ENCODE results near the gene HTR1A. TPM values are rescaled to one million over a fixed set of nuclear protein-coding genes. Genes with fewer than 3 reads are reported as not detected.

HTR1A gene
- total RNA-seq, 2 donors from 2014 or later = not detected

DNA sequence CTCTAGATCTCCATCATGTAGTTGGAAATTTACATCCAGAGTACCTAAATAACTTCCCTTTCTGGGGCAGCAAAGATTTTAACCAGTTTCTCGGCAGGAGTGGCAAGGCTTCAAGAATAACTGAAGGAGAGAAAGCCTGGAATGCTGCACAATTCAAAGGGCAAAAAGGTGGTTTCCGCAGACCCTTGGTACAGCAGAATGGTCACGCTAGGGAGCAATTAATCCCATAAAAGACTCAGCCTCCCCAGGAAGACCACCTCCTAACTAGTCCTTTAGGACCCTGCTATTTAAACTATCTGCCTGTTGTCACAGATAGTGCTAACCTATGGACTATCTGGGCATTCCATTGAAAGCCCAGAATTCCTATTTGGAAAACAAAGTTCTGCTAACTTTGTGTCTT lies 3.6 kb downstream of the HTR1A start:
- peaks cover 17 to 18% of the 10 kb centered on the region in 2 donors for H3K27me3 ChIP-seq
- H3K27ac ChIP-seq = no peak overlapping the region
- H3K4me3 ChIP-seq = no peak overlapping the region
- DNase-seq (ENCODE audit: low spot score) = no peak
- no peaks in the 10 kb centered on the region for H3K4me1 ChIP-seq
- H3K36me3 ChIP-seq = no peaks in the 10 kb centered on the region
- no peaks in the 10 kb centered on the region for H3K9me3 ChIP-seq
- TF ChIP-seq, protein P1, sequence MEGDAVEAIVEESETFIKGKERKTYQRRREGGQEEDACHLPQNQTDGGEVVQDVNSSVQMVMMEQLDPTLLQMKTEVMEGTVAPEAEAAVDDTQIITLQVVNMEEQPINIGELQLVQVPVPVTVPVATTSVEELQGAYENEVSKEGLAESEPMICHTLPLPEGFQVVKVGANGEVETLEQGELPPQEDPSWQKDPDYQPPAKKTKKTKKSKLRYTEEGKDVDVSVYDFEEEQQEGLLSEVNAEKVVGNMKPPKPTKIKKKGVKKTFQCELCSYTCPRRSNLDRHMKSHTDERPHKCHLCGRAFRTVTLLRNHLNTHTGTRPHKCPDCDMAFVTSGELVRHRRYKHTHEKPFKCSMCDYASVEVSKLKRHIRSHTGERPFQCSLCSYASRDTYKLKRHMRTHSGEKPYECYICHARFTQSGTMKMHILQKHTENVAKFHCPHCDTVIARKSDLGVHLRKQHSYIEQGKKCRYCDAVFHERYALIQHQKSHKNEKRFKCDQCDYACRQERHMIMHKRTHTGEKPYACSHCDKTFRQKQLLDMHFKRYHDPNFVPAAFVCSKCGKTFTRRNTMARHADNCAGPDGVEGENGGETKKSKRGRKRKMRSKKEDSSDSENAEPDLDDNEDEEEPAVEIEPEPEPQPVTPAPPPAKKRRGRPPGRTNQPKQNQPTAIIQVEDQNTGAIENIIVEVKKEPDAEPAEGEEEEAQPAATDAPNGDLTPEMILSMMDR (IDR thresholded peaks at IDR 0.05) = no peak

DNA sequence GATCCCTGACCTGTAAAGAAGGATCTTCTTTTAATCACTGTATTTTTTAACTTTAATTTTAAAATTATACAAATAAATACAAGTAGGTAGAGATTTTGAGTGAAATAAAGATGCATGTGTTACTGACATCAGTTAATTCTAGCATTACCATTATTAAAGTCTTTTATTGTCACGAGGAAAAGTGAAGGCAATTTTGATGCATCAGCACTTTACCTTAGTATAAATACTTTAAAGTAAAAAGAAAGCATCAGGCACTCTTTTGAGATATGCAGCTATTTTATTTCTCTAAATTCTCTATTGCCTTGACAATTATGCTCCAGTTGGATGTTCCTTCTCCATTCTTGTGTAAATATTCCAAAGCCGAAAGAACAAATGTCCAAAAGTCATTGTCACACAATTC lies 4.6 kb downstream of the HTR1A start:
- TF ChIP-seq, protein P1 (IDR thresholded peaks at IDR 0.05) = no peak
- Histone ChIP-seq H3K27me3 (peaks cover 17 to 18% of the 10 kb centered on the region in 2 donors), H3K36me3 (no peaks in the 10 kb centered on the region), H3K4me3 (no peak overlapping the region), H3K27ac (no peak overlapping the region), H3K4me1 (no peaks in the 10 kb centered on the region), H3K9me3 (no peaks in the 10 kb centered on the region)
- no peak for DNase-seq (ENCODE audit: low spot score)

DNA sequence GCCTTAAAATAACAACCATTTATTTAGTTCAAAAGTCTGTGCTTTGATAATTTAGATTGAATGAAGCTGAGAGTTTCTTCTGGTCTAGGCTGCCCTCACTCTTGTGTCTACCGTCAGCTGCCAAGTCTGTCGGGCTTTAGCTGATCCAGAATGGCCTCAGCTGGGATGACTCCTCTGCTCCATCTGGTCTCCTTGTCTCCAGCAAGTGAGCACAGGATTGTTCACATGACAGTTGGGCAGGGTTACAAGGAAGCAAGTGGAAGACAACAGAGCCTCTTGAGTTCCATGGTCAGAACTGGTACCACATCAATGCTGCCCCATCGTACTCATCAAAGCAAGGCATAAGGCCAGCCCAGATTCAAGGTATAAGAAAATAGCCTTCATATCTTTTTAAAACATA lies 9.0 kb downstream of the HTR1A start:
- no peak for DNase-seq (ENCODE audit: low spot score)
- no peaks in the 10 kb centered on the region for H3K27me3 ChIP-seq
- H3K27ac ChIP-seq = no peak overlapping the region
- no peaks in the 10 kb centered on the region for H3K36me3 ChIP-seq
- no peaks in the 10 kb centered on the region for H3K4me1 ChIP-seq
- no peaks in the 10 kb centered on the region for H3K9me3 ChIP-seq
- TF ChIP-seq, protein P1 (IDR thresholded peaks at IDR 0.05) = no peak
- no peak overlapping the region for H3K4me3 ChIP-seq

DNA sequence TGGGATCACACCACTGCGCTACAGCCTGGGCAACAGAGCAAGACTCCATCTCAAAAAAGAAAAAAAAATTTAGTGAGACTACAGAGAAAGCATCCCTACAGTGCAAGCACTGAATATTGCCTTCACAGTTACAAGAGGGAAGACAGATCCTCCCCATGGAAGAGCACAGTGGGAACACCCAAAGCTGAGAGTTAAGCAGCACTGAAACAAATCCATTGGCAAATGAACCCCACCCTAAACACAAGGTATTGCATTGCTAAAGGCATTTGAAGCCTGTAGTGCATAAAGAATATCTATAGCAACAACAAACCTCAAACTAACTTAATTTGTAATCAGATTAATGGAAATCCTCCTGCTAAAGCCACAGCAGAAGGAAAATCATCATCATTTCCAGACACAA lies 27.1 kb downstream of the HTR1A start:
- peaks cover 2 to 13% of the 10 kb centered on the region in 2 donors for H3K9me3 ChIP-seq
- no peak overlapping the region for H3K4me3 ChIP-seq
- H3K36me3 ChIP-seq = no peaks in the 10 kb centered on the region
- H3K27ac ChIP-seq = no peak overlapping the region
- DNase-seq (ENCODE audit: low spot score) = no peak
- no peaks in the 10 kb centered on the region for H3K27me3 ChIP-seq
- TF ChIP-seq, protein P1 (IDR thresholded peaks at IDR 0.05) = no peak
- no peaks in the 10 kb centered on the region for H3K4me1 ChIP-seq

DNA sequence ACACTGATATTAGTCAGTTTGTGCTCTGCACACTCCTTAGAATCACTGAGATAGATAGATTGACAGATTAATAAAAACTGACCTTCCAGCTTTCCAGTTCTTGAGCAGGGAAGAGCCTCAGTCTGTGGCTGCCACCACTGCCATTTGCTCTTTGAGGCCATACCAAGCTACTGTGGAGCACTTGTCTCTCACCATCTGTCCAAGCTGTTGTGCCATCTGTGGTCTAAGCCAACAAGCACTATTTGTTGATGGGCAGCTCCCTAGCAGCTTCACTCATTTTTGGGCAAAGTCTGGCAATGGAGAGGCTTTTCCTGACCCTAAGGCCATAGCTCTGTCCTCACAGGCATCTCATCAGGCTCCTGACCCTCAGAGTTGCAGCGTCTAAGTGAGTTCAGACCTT lies 30.4 kb downstream of the HTR1A start:
- DNase-seq (ENCODE audit: low spot score) = no peak
- no peaks in the 10 kb centered on the region for H3K9me3 ChIP-seq
- no peak overlapping the region for H3K27ac ChIP-seq
- no peak overlapping the region for H3K4me3 ChIP-seq
- no peaks in the 10 kb centered on the region for H3K36me3 ChIP-seq
- no peaks in the 10 kb centered on the region for H3K4me1 ChIP-seq
- TF ChIP-seq, protein P1 (IDR thresholded peaks at IDR 0.05) = no peak
- no peaks in the 10 kb centered on the region for H3K27me3 ChIP-seq

DNA sequence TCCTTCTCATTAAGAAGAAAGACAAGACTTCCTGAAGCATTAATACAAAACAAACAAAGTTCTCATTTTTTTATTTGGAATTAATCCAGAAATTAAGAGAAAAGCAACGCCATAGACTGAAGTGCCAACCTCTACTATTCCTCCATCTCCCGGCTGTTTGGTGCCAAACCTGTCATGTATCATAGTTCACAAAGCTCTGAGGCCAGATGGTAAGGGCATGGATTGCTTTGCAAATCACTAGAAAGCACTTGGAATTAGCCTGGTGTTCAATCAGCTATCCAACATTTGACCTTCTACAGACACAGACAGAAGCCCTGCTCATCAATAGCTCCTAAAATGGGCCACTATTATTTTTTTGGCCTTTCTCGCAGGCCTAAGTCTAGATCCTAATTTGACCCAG lies 33.8 kb downstream of the HTR1A start:
- Histone ChIP-seq H3K36me3 (no peaks in the 10 kb centered on the region), H3K4me3 (no peak overlapping the region), H3K4me1 (no peaks in the 10 kb centered on the region), H3K27me3 (no peaks in the 10 kb centered on the region), H3K9me3 (no peaks in the 10 kb centered on the region), H3K27ac (no peak overlapping the region)
- no peak for DNase-seq (ENCODE audit: low spot score)
- TF ChIP-seq, protein P1 (IDR thresholded peaks at IDR 0.05) = no peak

Data from right atrium auricular region (tissue), 2 donors.